Upper lobe of left lung (tissue), 6 donors: ENCODE measurements around the gene PRSS33. TPM values are rescaled to one million over a fixed set of nuclear protein-coding genes. Genes with fewer than 3 reads are reported as not detected.

ENCODE experiments used
- ATAC-seq, 2 donors: fragments of 200-7000 bp; cut with Tn5 transposase; one replicate each; pipeline ENCODE4 v1.9.1; 2022; ENCODE audit warnings: mild to moderate bottlenecking in 2 of 2, moderate library complexity in 2 of 2; ENCODE audit not compliant: low FRiP score in 2 of 2
- DNase-seq, 2 donors: peaks; one replicate each; pipeline ENCODE4 v3.0.0-alpha.2; 2019 to 2020
- H3K27ac ChIP-seq, 4 donors: fragments of 200-600 bp; sonication (generic); one replicate each; pipeline ENCODE4 v1.5.1; 2016 to 2019
- H3K27me3 ChIP-seq, 4 donors: fragments of 200-600 bp; sonication (generic); one replicate each; pipeline ENCODE4 v1.5.1; 2017 to 2019
- H3K36me3 ChIP-seq, 4 donors: fragments of 200-600 bp; sonication (generic); one replicate each; pipeline ENCODE4 v1.5.1; 2016 to 2019
- H3K4me1 ChIP-seq, 4 donors: fragments of 200-600 bp; sonication (generic); one replicate each; pipeline ENCODE4 v1.5.1; 2018 to 2019
- H3K4me3 ChIP-seq, 4 donors: fragments of 200-600 bp; sonication (generic); one replicate each; pipeline ENCODE4 v1.5.1; 2017 to 2019; ENCODE audit warnings: mild to moderate bottlenecking in 2 of 4, moderate library complexity in 1 of 4
- H3K9me3 ChIP-seq, 4 donors: fragments of 200-600 bp; sonication (generic); one replicate each; pipeline ENCODE4 v1.5.1; 2018 to 2019
- CTCF ChIP-seq, 6 experiments: fragments of 450-650 bp in 4 of 6; fragments of 200-600 bp in 2 of 6; sonication (generic) in 2 of 6; IDR thresholded peaks; one replicate each; pipeline ENCODE4 v1.5.1; 2016 to 2019; ENCODE audit warnings: antibody characterized with exemption in 6 of 6
- EP300 ChIP-seq, 4 donors: sonication (generic); formaldehyde crosslinking; IDR thresholded peaks; one replicate each; pipeline ENCODE4 v1.5.1; 2017; ENCODE audit warnings: antibody characterized with exemption in 4 of 4, control low read depth in 2 of 4
- POLR2A ChIP-seq, 4 donors: fragments of 450-650 bp; IDR thresholded peaks; one replicate each; pipeline ENCODE4 v1.5.1; 2016 to 2017; ENCODE audit warnings: antibody characterized with exemption in 4 of 4, mild to moderate bottlenecking in 2 of 4
- POLR2AphosphoS5 ChIP-seq, 2 donors: sonication (generic); formaldehyde crosslinking; IDR thresholded peaks; one replicate each; pipeline ENCODE4 v1.5.1; 2017; ENCODE audit warnings: antibody characterized with exemption in 2 of 2
- WGBS, 2 donors: methylation state at CpG; one replicate each; pipeline ENCODE4 v1.1.5; 2017 to 2018; 5-methylcytosine and 5-hydroxymethylcytosine counted together
- total RNA-seq, 6 donors: library from RNA; depleted of rRNA in 4 of 6; stranded (reverse); fragments of >200 nt in 4 of 6; gene quantifications; one replicate each; pipeline versions ENCODE4 v1.1.0 to v1.2.1, GENCODE V29; 2016 to 2021
- donor health status: DM: no; HTN: no; CAD: no; lungs with moderate emphysema.
- donor health status: DM: no; HTN: yes; CAD: no; lungs with severe emphysema.

The PRSS33 gene
- total RNA-seq, 6 donors from 2014 or later: 0.20 to 0.92 TPM; not detected in 4

- no peak for TF ChIP-seq POLR2A (IDR thresholded peaks at IDR 0.05)
- TF ChIP-seq CTCF (IDR thresholded peaks at IDR 0.05): no peak
- TF ChIP-seq POLR2AphosphoS5 (IDR thresholded peaks at IDR 0.05): no peak
- no peak for TF ChIP-seq EP300 (IDR thresholded peaks at IDR 0.05)
- H3K4me1 ChIP-seq: no peaks in the 10 kb centered on the region
- 66 to 74% methylated on average over 5 of the region's 5 CpGs for WGBS, 2 donors
- H3K4me3 ChIP-seq: no peak overlapping the region
- no peaks in the 10 kb centered on the region for H3K36me3 ChIP-seq
- DNase-seq (no peak), ATAC-seq (no peak)
- H3K27me3 ChIP-seq: no peaks in the 10 kb centered on the region
- peaks cover 7 to 9% (median 8%) of the 10 kb centered on the region in 4 donors for H3K9me3 ChIP-seq
- no peak overlapping the region for H3K27ac ChIP-seq
These were observed 18.9 kb upstream of the PRSS33 start for GRCh38 chr16:2806286-2806685.

- Histone ChIP-seq H3K4me1 (no peaks in the 10 kb centered on the region), H3K4me3 (no peak overlapping the region), H3K27me3 (no peaks in the 10 kb centered on the region), H3K9me3 (peaks cover 7 to 9% (median 8%) of the 10 kb centered on the region in 4 donors), H3K27ac (no peak overlapping the region), H3K36me3 (no peaks in the 10 kb centered on the region)
- no peak for DNase-seq
- TF ChIP-seq CTCF (IDR thresholded peaks at IDR 0.05) (no peak), EP300 (IDR thresholded peaks at IDR 0.05) (no peak), POLR2A (IDR thresholded peaks at IDR 0.05) (no peak), POLR2AphosphoS5 (IDR thresholded peaks at IDR 0.05) (no peak)
- WGBS, 2 donors: 90 to 100% methylated on average over 1 to 4 of the region's 4 CpGs
- no peak for ATAC-seq
These were observed 17.4 kb upstream of the PRSS33 start for GRCh38 chr16:2804728-2805127.

- no peak for DNase-seq
- TF ChIP-seq POLR2AphosphoS5 (IDR thresholded peaks at IDR 0.05) (no peak), POLR2A (IDR thresholded peaks at IDR 0.05) (no peak), EP300 (IDR thresholded peaks at IDR 0.05) (no peak), CTCF (IDR thresholded peaks at IDR 0.05) (no peak)
- H3K27me3 ChIP-seq: no peaks in the 10 kb centered on the region
- no peak overlapping the region for H3K27ac ChIP-seq
- peaks cover 7 to 9% (median 8%) of the 10 kb centered on the region in 4 donors for H3K9me3 ChIP-seq
- WGBS, 2 donors: 80 to 86% methylated on average over 3 of the region's 3 CpGs
- H3K4me3 ChIP-seq: no peak overlapping the region
- no peak for ATAC-seq
- H3K36me3 ChIP-seq: no peaks in the 10 kb centered on the region
- peaks cover 0 to 9% (median 3%) of the 10 kb centered on the region in 4 donors for H3K4me1 ChIP-seq
These were observed 16.3 kb upstream of the PRSS33 start for GRCh38 chr16:2803545-2804195.

GRCh38 chr16:2799859-2800226 lies 12.5 kb upstream of the PRSS33 start:
- Histone ChIP-seq H3K36me3 (no peaks in the 10 kb centered on the region), H3K27me3 (no peaks in the 10 kb centered on the region), H3K4me3 (no peak overlapping the region), H3K4me1 (peaks cover 0 to 9% (median 3%) of the 10 kb centered on the region in 4 donors), H3K27ac (peak overlapping the region in 3 of 4 donors; percentile 37 to 68 (median 68)), H3K9me3 (peaks cover 7 to 9% (median 8%) of the 10 kb centered on the region in 4 donors)
- 24 to 73% methylated on average over 1 of the region's 1 CpG for WGBS, 2 donors
- DNase-seq (peak in 1 of 2 donors; percentile 86), ATAC-seq (peak; percentile 62 to 94)
- TF ChIP-seq EP300 (IDR thresholded peaks at IDR 0.05) (peak in 1 of 4 donors; percentile 88), CTCF (IDR thresholded peaks at IDR 0.05) (no peak), POLR2AphosphoS5 (IDR thresholded peaks at IDR 0.05) (peak; percentile 42 to 67), POLR2A (IDR thresholded peaks at IDR 0.05) (peak in 2 of 4 donors; percentile 22 to 25)
